RWPE2 (cell line): ENCODE measurements around the gene DGKI.

Source experiments
- ATAC-seq: fragments of 200-7000 bp; cut with Tn5 transposase; 3 replicates; pipeline ENCODE4 v1.9.1; 2021; ENCODE audit warnings: low read depth
- DNase-seq: peaks from one replicate; pipeline ENCODE4 v3.0.0-alpha.2; 2020; ENCODE audit warnings: low spot score
- H3K27ac ChIP-seq: fragments of 450-650 bp; 2 replicates; pipeline ENCODE4 v1.5.1; 2017; ENCODE audit warnings: mild to moderate bottlenecking; ENCODE audit not compliant: poor library complexity, severe bottlenecking
- H3K27me3 ChIP-seq: fragments of 250-450 bp; sonication (Bioruptor Pico); 2 replicates; pipeline ENCODE4 v1.5.1; 2021; ENCODE audit warnings: mild to moderate bottlenecking, moderate library complexity; ENCODE audit not compliant: insufficient read depth, poor library complexity, severe bottlenecking
- H3K36me3 ChIP-seq: fragments of 250-450 bp; sonication (Bioruptor Pico); 2 replicates; pipeline ENCODE4 v1.5.1; 2020; ENCODE audit warnings: low read depth, mild to moderate bottlenecking, moderate library complexity
- H3K4me1 ChIP-seq: fragments of 250-450 bp; sonication (Bioruptor Pico); 2 replicates; pipeline ENCODE4 v1.5.1; 2021; ENCODE audit warnings: mild to moderate bottlenecking, moderate library complexity; ENCODE audit not compliant: insufficient read depth, poor library complexity, severe bottlenecking
- H3K4me3 ChIP-seq: fragments of 250-450 bp; sonication (Bioruptor Pico); 2 replicates; pipeline ENCODE4 v1.5.1; 2021; ENCODE audit warnings: mild to moderate bottlenecking, moderate library complexity; ENCODE audit not compliant: severe bottlenecking
- H3K9me3 ChIP-seq: fragments of 250-450 bp; sonication (Bioruptor Pico); 2 replicates; pipeline ENCODE4 v1.5.1; 2021; ENCODE audit warnings: mild to moderate bottlenecking, moderate library complexity; ENCODE audit not compliant: severe bottlenecking
- TF ChIP-seq, protein P1 (sequence below): fragments of 450-650 bp; IDR thresholded peaks from one replicate; pipeline ENCODE4 v1.5.1; 2017; ENCODE audit warnings: mild to moderate bottlenecking, moderate library complexity; ENCODE audit not compliant: poor library complexity, severe bottlenecking

Gene DGKI

DNA sequence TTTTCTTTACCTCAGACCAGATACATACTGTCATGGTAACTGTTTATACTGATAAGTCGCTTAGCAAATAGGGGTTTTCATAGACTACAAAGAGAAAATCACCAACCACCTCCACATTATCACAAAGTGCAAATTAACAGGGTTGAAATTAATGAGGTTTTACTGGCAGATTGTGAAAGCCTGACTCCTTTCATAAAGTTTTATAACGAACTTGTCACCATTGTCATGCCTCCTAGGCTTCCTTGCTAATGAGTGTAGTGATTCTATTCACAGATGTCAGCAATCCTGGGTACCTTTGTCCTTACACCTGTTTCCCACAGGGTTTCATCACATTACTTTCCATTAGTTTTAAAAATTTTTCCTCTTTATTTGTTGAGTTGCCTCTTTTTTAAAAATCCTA is 361.0 kb downstream of the DGKI start:
- DNase-seq (no peak), ATAC-seq (no peak)
- no peak overlapping the region for H3K27ac ChIP-seq
- H3K27me3 ChIP-seq = peaks cover 4% of the 10 kb centered on the region
- H3K36me3 ChIP-seq = no peaks in the 10 kb centered on the region
- no peak overlapping the region for H3K4me3 ChIP-seq
- TF ChIP-seq, protein P1, sequence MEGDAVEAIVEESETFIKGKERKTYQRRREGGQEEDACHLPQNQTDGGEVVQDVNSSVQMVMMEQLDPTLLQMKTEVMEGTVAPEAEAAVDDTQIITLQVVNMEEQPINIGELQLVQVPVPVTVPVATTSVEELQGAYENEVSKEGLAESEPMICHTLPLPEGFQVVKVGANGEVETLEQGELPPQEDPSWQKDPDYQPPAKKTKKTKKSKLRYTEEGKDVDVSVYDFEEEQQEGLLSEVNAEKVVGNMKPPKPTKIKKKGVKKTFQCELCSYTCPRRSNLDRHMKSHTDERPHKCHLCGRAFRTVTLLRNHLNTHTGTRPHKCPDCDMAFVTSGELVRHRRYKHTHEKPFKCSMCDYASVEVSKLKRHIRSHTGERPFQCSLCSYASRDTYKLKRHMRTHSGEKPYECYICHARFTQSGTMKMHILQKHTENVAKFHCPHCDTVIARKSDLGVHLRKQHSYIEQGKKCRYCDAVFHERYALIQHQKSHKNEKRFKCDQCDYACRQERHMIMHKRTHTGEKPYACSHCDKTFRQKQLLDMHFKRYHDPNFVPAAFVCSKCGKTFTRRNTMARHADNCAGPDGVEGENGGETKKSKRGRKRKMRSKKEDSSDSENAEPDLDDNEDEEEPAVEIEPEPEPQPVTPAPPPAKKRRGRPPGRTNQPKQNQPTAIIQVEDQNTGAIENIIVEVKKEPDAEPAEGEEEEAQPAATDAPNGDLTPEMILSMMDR = no peak
- no peaks in the 10 kb centered on the region for H3K9me3 ChIP-seq
- H3K4me1 ChIP-seq = no peaks in the 10 kb centered on the region

GRCh38 chr7:137484326-137484725 is 362.4 kb downstream of the DGKI start:
- ATAC-seq (no peak), DNase-seq (no peak)
- H3K27ac ChIP-seq = no peak overlapping the region
- TF ChIP-seq, protein P1 = no peak
- no peaks in the 10 kb centered on the region for H3K36me3 ChIP-seq
- no peak overlapping the region for H3K4me3 ChIP-seq
- H3K4me1 ChIP-seq = no peaks in the 10 kb centered on the region
- peaks cover 4% of the 10 kb centered on the region for H3K27me3 ChIP-seq
- no peaks in the 10 kb centered on the region for H3K9me3 ChIP-seq

DNA sequence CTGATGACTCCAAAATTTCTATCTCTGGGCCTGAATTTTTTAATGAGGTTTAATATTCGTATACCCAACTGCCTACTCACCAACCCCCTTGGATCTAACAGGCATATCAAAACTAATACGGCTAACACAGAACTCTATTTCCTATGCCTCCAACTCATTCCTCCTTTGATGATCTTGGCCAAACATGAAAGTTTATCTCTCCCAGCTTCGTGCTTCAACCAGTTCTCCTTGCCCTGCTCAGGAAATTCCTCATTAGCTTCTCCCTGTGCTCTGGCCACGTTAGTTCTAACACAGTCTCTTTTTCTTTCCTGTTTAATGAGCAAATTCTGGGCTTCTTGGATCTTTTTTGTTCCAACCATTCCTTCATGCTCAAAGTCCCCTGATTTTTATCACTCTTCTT is 364.3 kb downstream of the DGKI start:
- TF ChIP-seq, protein P1 = no peak

DNA sequence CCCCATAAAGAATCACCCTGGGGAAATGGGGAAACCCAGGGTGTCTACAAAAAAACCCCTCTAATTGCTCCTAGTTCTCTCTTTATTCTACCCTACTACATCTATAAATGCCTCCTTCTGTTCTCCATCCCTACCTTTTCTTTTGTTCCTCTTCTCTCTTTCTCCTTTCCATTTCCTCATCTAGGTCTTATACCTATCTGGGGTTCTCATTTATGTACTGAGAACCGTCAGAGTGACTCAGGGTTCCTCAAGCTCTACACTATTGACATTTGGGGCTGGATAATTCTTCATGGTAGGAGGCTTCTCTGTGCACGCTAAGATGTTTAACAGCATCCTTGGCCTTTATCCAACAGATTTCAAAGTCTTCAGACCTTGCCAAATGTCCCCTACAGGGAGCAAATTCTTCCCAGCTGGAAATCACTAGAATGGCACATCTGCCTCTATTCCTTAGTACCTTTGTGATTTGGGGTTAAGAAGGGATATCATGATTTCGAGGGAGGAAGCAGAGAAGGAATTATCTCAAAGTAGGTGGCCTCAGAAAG is 365.9 kb downstream of the DGKI start:
- Histone ChIP-seq H3K4me1 (no peaks in the 10 kb centered on the region), H3K27ac (no peak overlapping the region), H3K36me3 (no peaks in the 10 kb centered on the region), H3K4me3 (no peak overlapping the region), H3K27me3 (peaks cover 4% of the 10 kb centered on the region), H3K9me3 (no peaks in the 10 kb centered on the region)
- TF ChIP-seq, protein P1 = no peak
- DNase-seq (no peak), ATAC-seq (no peak)

More for the DNA sequence above, 364.3 kb downstream of the DGKI start:
- Histone ChIP-seq H3K4me1 (no peaks in the 10 kb centered on the region), H3K9me3 (no peaks in the 10 kb centered on the region), H3K27ac (no peak overlapping the region), H3K36me3 (no peaks in the 10 kb centered on the region), H3K27me3 (peaks cover 4% of the 10 kb centered on the region), H3K4me3 (no peak overlapping the region)
- DNase-seq = no peak
- no peak for ATAC-seq

- DNase-seq (no peak), ATAC-seq (no peak)
- TF ChIP-seq, protein P1 = no peak
- no peak overlapping the region for H3K27ac ChIP-seq
- peaks cover 3% of the 10 kb centered on the region for H3K27me3 ChIP-seq
- no peaks in the 10 kb centered on the region for H3K4me1 ChIP-seq
- no peaks in the 10 kb centered on the region for H3K9me3 ChIP-seq
- H3K36me3 ChIP-seq = no peaks in the 10 kb centered on the region
- H3K4me3 ChIP-seq = no peak overlapping the region
Measured at GRCh38 chr7:137480401-137480800, 366.4 kb downstream of the DGKI start.
